MCF 10A (cell line): ENCODE measurements around the gene GATC. TPM values are rescaled to one million over a fixed set of nuclear protein-coding genes. Genes with fewer than 3 reads are reported as not detected.

ENCODE experiments used
- Bru-seq: library from RNA; stranded (reverse); fragments of 400-500 nt; gene quantifications from one replicate; lab custom pipeline; 2021; lab: Mats Ljungman, UMichigan
- BruChase-seq, 2 experiments: library from RNA; stranded (reverse); fragments of 400-500 nt; gene quantifications; one replicate each; lab custom pipeline; 2021; lab: Mats Ljungman, UMichigan
- BruUV-seq: library from RNA; stranded (reverse); fragments of 400-500 nt; replicated peaks from 2 replicates; lab custom pipeline; 2021; lab: Mats Ljungman, UMichigan
- CTCF ChIA-PET: fragments of 300-600 bp; sonication (Branson Sonifier 250); formaldehyde crosslinking; extraction: SDS; loops from one replicate; lab custom pipeline; 2021; ENCODE audit warnings: antibody characterized with exemption, inconsistent platforms; lab: Yijun Ruan, JAX
- POLR2A ChIA-PET: fragments of 300-600, 350-650 bp; sonication (Branson Sonifier 250); formaldehyde crosslinking; extraction: SDS; loops from one replicate; lab custom pipeline; 2020; ENCODE audit warnings: antibody characterized with exemption, inconsistent platforms; lab: Yijun Ruan, JAX
- DNase-seq: peaks from one replicate; pipeline ENCODE4 v3.0.0-alpha.2; 2018; ENCODE audit not compliant: unreplicated experiment
- H3K27ac Mint-ChIP-seq: one replicate; pipeline ENCODE4 v1.8.0; 2022; ENCODE audit warnings: mild to moderate bottlenecking, low read depth, mixed read lengths; ENCODE audit not compliant: unreplicated experiment
- H3K27me3 Mint-ChIP-seq: one replicate; pipeline ENCODE4 v1.8.0; 2022; ENCODE audit warnings: mixed read lengths; ENCODE audit not compliant: insufficient read depth, unreplicated experiment
- H3K36me3 Mint-ChIP-seq: one replicate; pipeline ENCODE4 v1.8.0; 2022; ENCODE audit warnings: mild to moderate bottlenecking, moderate library complexity, mixed read lengths; ENCODE audit not compliant: insufficient read depth, unreplicated experiment
- H3K4me1 Mint-ChIP-seq: one replicate; pipeline ENCODE4 v1.8.0; 2022; ENCODE audit warnings: mixed read lengths; ENCODE audit not compliant: insufficient read depth, unreplicated experiment
- H3K4me3 Mint-ChIP-seq: one replicate; pipeline ENCODE4 v1.8.0; 2022; ENCODE audit warnings: mild to moderate bottlenecking, moderate library complexity, mixed read lengths; ENCODE audit not compliant: unreplicated experiment
- H3K9me3 Mint-ChIP-seq: one replicate; pipeline ENCODE4 v1.8.0; 2022; ENCODE audit warnings: mixed read lengths; ENCODE audit not compliant: unreplicated experiment
- CTCF ChIP-seq: fragments of 200-600 bp; IDR thresholded peaks from one replicate; pipeline ENCODE4 v1.8.0; 2022; ENCODE audit warnings: antibody characterized with exemption, mild to moderate bottlenecking; ENCODE audit not compliant: unreplicated experiment
- intact Hi-C: fragments of 100-400 bp; cut with micrococcal nuclease; formaldehyde crosslinking; loops from 2 replicates; pipeline ENCODE4 v1.14.1; 2022
- long read RNA-seq: library from polyadenylated mRNA; stranded (forward); transcript quantifications from one replicate; pipeline ENCODE4 v2.0.0, GENCODE V29; 2022
- total RNA-seq: library from RNA; stranded (reverse); gene quantifications from 2 replicates; pipeline ENCODE4 v1.2.3, GENCODE V29; 2022

The GATC gene
- total RNA-seq (29.7 and 32.1 TPM in 2 replicates), Bru-seq, nascent RNA (percentile 79 among the genes with signal in this experiment), BruChase-seq, experiment 1, labeled RNA remaining after a 6-hour chase (percentile 97 among the genes with signal in this experiment), BruChase-seq, experiment 2, labeled RNA remaining after a 2-hour chase (percentile 95 among the genes with signal in this experiment)
- long read RNA-seq, full-length matches to known transcripts = 4 of 10 reads
- long read RNA-seq, partial matches to known transcripts = 0 of 10 reads
- long read RNA-seq, other reads (novel, unspliced or antisense) = 6 of 10 reads

- Mint-ChIP-seq H3K27me3 (no peaks in the 10 kb centered on the region), H3K4me3 (peak within 1 kb of the TSS; percentile 100), H3K4me1 (peaks cover 7% of the 10 kb centered on the region), H3K27ac (peak within 1 kb of the TSS; percentile 98), H3K9me3 (no peaks in the 10 kb centered on the region), H3K36me3 (peaks cover 65% of the 10 kb centered on the region)
- intact Hi-C loops = no loop called here
- ChIA-PET POLR2A (interaction anchor here (0.6 to 4.1 kb wide), 17 partner anchors 9 to 185 kb away, joined by 3 to 32 read pairs (median 3); partner anchors contain the start of genes COX6A1, DYNLL1, RNU4-1 and SRSF9), CTCF (interaction anchor here (0.5 to 3.2 kb wide), 5 partner anchors 12 to 86 kb away, joined by 3 to 20 read pairs (median 3); no protein-coding TSS in a partner anchor)
- peak; percentile 77 for DNase-seq
- TF ChIP-seq CTCF = no peak
- BruUV-seq = TSS peak; percentile 66
Observed at GRCh38 chr12:120445911-120446843, at the start of gene GATC, which contains the start of gene TRIAP1. Gene GATC, plus strand, starts transcription at chr12:120446444. Its CDS starts 37 bp downstream, at chr12:120446481. Gene TRIAP1, minus strand, starts transcription at chr12:120446384. Its CDS starts 12 bp downstream, at chr12:120446372.

GRCh38 chr12:120397824-120398540 is 48.3 kb upstream of the GATC start:
- ChIA-PET POLR2A (interaction anchor here (1.0 kb wide), 1 partner anchor 98 kb away, joined by 3 read pairs; the partner anchor contains the start of gene DYNLL1), CTCF (no interaction called here)
- no peak overlapping the region for H3K27ac Mint-ChIP-seq
- DNase-seq = no peak
- no peaks in the 10 kb centered on the region for H3K9me3 Mint-ChIP-seq
- BruUV-seq = no TSS peak
- intact Hi-C loops = no loop called here
- H3K4me3 Mint-ChIP-seq = no peak overlapping the region
- no peaks in the 10 kb centered on the region for H3K36me3 Mint-ChIP-seq
- H3K4me1 Mint-ChIP-seq = no peaks in the 10 kb centered on the region
- TF ChIP-seq CTCF = no peak
- peaks cover 9% of the 10 kb centered on the region for H3K27me3 Mint-ChIP-seq

GRCh38 chr12:120399531-120399930 is 46.7 kb upstream of the GATC start:
- no peak overlapping the region for H3K27ac Mint-ChIP-seq
- ChIA-PET CTCF (no interaction called here), POLR2A (no interaction called here)
- no TSS peak for BruUV-seq
- no peaks in the 10 kb centered on the region for H3K4me1 Mint-ChIP-seq
- intact Hi-C loops = no loop called here
- no peak for TF ChIP-seq CTCF
- no peaks in the 10 kb centered on the region for H3K36me3 Mint-ChIP-seq
- peak; percentile 15 for DNase-seq
- H3K27me3 Mint-ChIP-seq = peaks cover 9% of the 10 kb centered on the region
- H3K4me3 Mint-ChIP-seq = no peak overlapping the region
- no peaks in the 10 kb centered on the region for H3K9me3 Mint-ChIP-seq
